ENCODE data around the gene DNAJA3. TPM values are rescaled to one million over a fixed set of nuclear protein-coding genes. Genes with fewer than 3 reads are reported as not detected.

The DNAJA3 gene
- total RNA-seq, 1 donor from 2014 or later = 34.6 TPM

GRCh38 chr16:4455081-4455480 is 29.4 kb downstream of the DNAJA3 start:
- no peak for DNase-seq
- Histone ChIP-seq H3K4me1 (peaks cover 8% of the 10 kb centered on the region), H3K27me3 (ENCODE audit: low read depth) (no peaks in the 10 kb centered on the region), H3K9me3 (no peaks in the 10 kb centered on the region), H3K4me3 (no peak overlapping the region), H3K36me3 (peaks cover 78% of the 10 kb centered on the region), H3K27ac (no peak overlapping the region)
- intact Hi-C loops (cut with DNase I) = no loop called here
- ATAC-seq = no peak
- TF ChIP-seq CTCF (IDR thresholded peaks at IDR 0.05) = no peak

GRCh38 chr16:4455951-4456350 is 30.3 kb downstream of the DNAJA3 start:
- H3K27ac ChIP-seq = no peak overlapping the region
- no peak overlapping the region for H3K4me3 ChIP-seq
- no peak for DNase-seq
- H3K27me3 ChIP-seq (ENCODE audit: low read depth) = no peaks in the 10 kb centered on the region
- no peaks in the 10 kb centered on the region for H3K9me3 ChIP-seq
- ATAC-seq = no peak
- intact Hi-C loops (cut with DNase I) = no loop called here
- TF ChIP-seq CTCF (IDR thresholded peaks at IDR 0.05) = no peak
- peaks cover 71% of the 10 kb centered on the region for H3K36me3 ChIP-seq
- peaks cover 8% of the 10 kb centered on the region for H3K4me1 ChIP-seq

- no peak for ATAC-seq
These were observed 35.2 kb downstream of the DNAJA3 start for GRCh38 chr16:4460936-4461249.

GRCh38 chr16:4461250-4462085 is 35.8 kb downstream of the DNAJA3 start:
- Histone ChIP-seq H3K27ac (no peak overlapping the region), H3K27me3 (ENCODE audit: low read depth) (no peaks in the 10 kb centered on the region), H3K9me3 (no peaks in the 10 kb centered on the region), H3K4me1 (peaks cover 8% of the 10 kb centered on the region), H3K36me3 (peaks cover 73% of the 10 kb centered on the region), H3K4me3 (no peak overlapping the region)
- no peak for TF ChIP-seq CTCF (IDR thresholded peaks at IDR 0.05)
- ATAC-seq = no peak
- intact Hi-C loops (cut with DNase I) = no loop called here
- DNase-seq = no peak

More at GRCh38 chr16:4460936-4461249, 35.2 kb downstream of the DNAJA3 start:
- Histone ChIP-seq H3K9me3 (no peaks in the 10 kb centered on the region), H3K4me3 (no peak overlapping the region), H3K27ac (no peak overlapping the region), H3K36me3 (peaks cover 73% of the 10 kb centered on the region), H3K27me3 (ENCODE audit: low read depth) (no peaks in the 10 kb centered on the region), H3K4me1 (peaks cover 8% of the 10 kb centered on the region)
- TF ChIP-seq CTCF (IDR thresholded peaks at IDR 0.05) = no peak
- intact Hi-C loops (cut with DNase I) = no loop called here
- no peak for DNase-seq

- no peaks in the 10 kb centered on the region for H3K9me3 ChIP-seq
- DNase-seq = no peak
- H3K36me3 ChIP-seq = peaks cover 74% of the 10 kb centered on the region
- TF ChIP-seq CTCF (IDR thresholded peaks at IDR 0.05) = no peak
- no peak for ATAC-seq
- H3K27ac ChIP-seq = no peak overlapping the region
- H3K27me3 ChIP-seq (ENCODE audit: low read depth) = no peaks in the 10 kb centered on the region
- peaks cover 7% of the 10 kb centered on the region for H3K4me1 ChIP-seq
- intact Hi-C loops (cut with DNase I) = no loop called here
- no peak overlapping the region for H3K4me3 ChIP-seq
These were observed 38.0 kb downstream of the DNAJA3 start for GRCh38 chr16:4463522-4464163.
